A673 (cell line): Measurements from ENCODE around the gene CUX1. TPM values are rescaled to one million over a fixed set of nuclear protein-coding genes. Genes with fewer than 3 reads are reported as not detected.
"Not testable (repeated sequence)": the region's sequence is repeated elsewhere in the genome, so short reads cannot be mapped to it uniquely, and the experiment has no call there.

Source experiments
- BruUV-seq: library from RNA; stranded (reverse); fragments of 400-500 nt; replicated peaks from 2 replicates; lab custom pipeline; 2021; lab: Mats Ljungman, UMichigan
- CTCF ChIA-PET: fragments of 300-600 bp; sonication (Branson Sonifier 250); formaldehyde crosslinking; loops from one replicate; lab custom pipeline; 2022; ENCODE audit warnings: antibody characterized with exemption; lab: Charles Lee
- POLR2A ChIA-PET: fragments of 300-600 bp; sonication (Branson Sonifier 250); formaldehyde crosslinking; loops from one replicate; lab custom pipeline; 2022; ENCODE audit warnings: antibody characterized with exemption; ENCODE audit not compliant: low non-redundant PET; lab: Charles Lee
- DNase-seq: peaks from one replicate; pipeline ENCODE4 v3.0.0-alpha.2; 2015; ENCODE audit warnings: low spot score
- H3K27ac ChIP-seq: fragments of 200-600 bp; sonication (generic); 2 replicates; pipeline ENCODE4 v1.5.1; 2016; ENCODE audit warnings: mixed run types, low read depth, mild to moderate bottlenecking, mixed read lengths, antibody characterized with exemption, low read length; ENCODE audit not compliant: poor library complexity, severe bottlenecking
- H3K27me3 ChIP-seq: fragments of 200-600 bp; sonication (generic); replicated peaks from 2 replicates; pipeline ENCODE4 v1.6.1; 2017; ENCODE audit warnings: mixed run types, low read depth, mild to moderate bottlenecking, mixed read lengths, antibody characterized with exemption, low read length; ENCODE audit not compliant: insufficient read depth, poor library complexity
- H3K36me3 ChIP-seq: fragments of 200-600 bp; sonication (generic); 2 replicates; pipeline ENCODE4 v1.6.1; 2016; ENCODE audit warnings: mixed run types, mild to moderate bottlenecking, mixed read lengths, antibody characterized with exemption, low read length; ENCODE audit not compliant: insufficient read depth, poor library complexity, severe bottlenecking
- H3K4me1 ChIP-seq: fragments of 200-600 bp; sonication (generic); 2 replicates; pipeline ENCODE4 v1.6.1; 2017; ENCODE audit warnings: mixed run types, mild to moderate bottlenecking, mixed read lengths, antibody characterized with exemption, low read length; ENCODE audit not compliant: insufficient read depth, poor library complexity, severe bottlenecking
- H3K4me3 ChIP-seq: fragments of 200-600 bp; sonication (generic); 2 replicates; pipeline ENCODE4 v1.5.1; 2016; ENCODE audit warnings: low read depth, mixed run types, mild to moderate bottlenecking, mixed read lengths, low read length; ENCODE audit not compliant: poor library complexity, severe bottlenecking
- H3K9me3 ChIP-seq: fragments of 200-600 bp; sonication (generic); 2 replicates; pipeline ENCODE4 v1.6.1; 2016; ENCODE audit warnings: mixed run types, low read depth, mild to moderate bottlenecking, mixed read lengths, antibody characterized with exemption, low read length; ENCODE audit not compliant: poor library complexity, severe bottlenecking
- EZH2 ChIP-seq: fragments of 200-600 bp; sonication (generic); IDR thresholded peaks from 2 replicates; pipeline ENCODE4 v1.6.1; 2017; ENCODE audit warnings: borderline replicate concordance, low read depth, mild to moderate bottlenecking, mixed read lengths, antibody characterized with exemption, low read length; ENCODE audit not compliant: poor library complexity, severe bottlenecking
- intact Hi-C: fragments of 100-400 bp; cut with micrococcal nuclease; formaldehyde crosslinking; loops from one replicate; pipeline ENCODE4 v1.10.0; 2022; ENCODE audit not compliant: unreplicated experiment
- total RNA-seq: library from RNA; stranded (reverse); gene quantifications from 2 replicates; pipeline ENCODE4 v1.2.3, GENCODE V29; 2021
- TF ChIP-seq, protein P1 (sequence below): fragments of 300-800, 200-600 bp; sonication (generic); conservative IDR thresholded peaks from 2 replicates; pipeline ENCODE4 v1.5.1; 2017; ENCODE audit warnings: low read depth, mild to moderate bottlenecking, antibody characterized with exemption, low read length, moderate library complexity, mixed read lengths

CUX1 gene
- total RNA-seq, 1 experiment from 2014 or later: 49.4 TPM

GRCh38 chr7:102050864-102051460 lies 233.5 kb downstream of the CUX1 start:
- TF ChIP-seq EZH2: no peak
- TF ChIP-seq, protein P1, sequence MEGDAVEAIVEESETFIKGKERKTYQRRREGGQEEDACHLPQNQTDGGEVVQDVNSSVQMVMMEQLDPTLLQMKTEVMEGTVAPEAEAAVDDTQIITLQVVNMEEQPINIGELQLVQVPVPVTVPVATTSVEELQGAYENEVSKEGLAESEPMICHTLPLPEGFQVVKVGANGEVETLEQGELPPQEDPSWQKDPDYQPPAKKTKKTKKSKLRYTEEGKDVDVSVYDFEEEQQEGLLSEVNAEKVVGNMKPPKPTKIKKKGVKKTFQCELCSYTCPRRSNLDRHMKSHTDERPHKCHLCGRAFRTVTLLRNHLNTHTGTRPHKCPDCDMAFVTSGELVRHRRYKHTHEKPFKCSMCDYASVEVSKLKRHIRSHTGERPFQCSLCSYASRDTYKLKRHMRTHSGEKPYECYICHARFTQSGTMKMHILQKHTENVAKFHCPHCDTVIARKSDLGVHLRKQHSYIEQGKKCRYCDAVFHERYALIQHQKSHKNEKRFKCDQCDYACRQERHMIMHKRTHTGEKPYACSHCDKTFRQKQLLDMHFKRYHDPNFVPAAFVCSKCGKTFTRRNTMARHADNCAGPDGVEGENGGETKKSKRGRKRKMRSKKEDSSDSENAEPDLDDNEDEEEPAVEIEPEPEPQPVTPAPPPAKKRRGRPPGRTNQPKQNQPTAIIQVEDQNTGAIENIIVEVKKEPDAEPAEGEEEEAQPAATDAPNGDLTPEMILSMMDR: no peak
- peaks cover 4% of the 10 kb centered on the region for H3K9me3 ChIP-seq
- BruUV-seq: no TSS peak
- H3K27ac ChIP-seq: no peak overlapping the region
- intact Hi-C loops: no loop called here
- ChIA-PET CTCF (no interaction called here), POLR2A (no interaction called here)
- no peak for DNase-seq
- no peak overlapping the region for H3K4me3 ChIP-seq
- H3K4me1 ChIP-seq: peaks cover 4% of the 10 kb centered on the region
- peaks cover 3% of the 10 kb centered on the region for H3K36me3 ChIP-seq
- H3K27me3 ChIP-seq: no peaks in the 10 kb centered on the region

DNA sequence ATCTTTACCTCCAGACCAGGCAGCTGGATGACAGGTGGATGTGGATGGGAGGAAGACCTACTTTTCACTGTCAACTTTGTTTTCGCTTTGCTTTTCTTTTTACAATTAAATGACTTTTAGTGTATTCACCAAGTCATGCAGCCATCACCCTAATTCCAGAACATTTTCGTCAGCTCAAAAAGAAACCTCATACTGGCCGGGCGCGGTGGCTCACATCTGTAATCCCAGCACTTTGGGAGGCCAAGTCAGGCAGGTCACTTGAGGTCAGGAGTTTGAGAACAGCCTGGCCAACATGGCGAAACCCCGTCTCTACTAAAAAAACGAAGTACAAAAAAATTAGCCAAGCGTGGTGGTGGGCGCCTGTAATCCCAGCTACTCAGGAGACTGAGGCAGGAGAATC lies 234.3 kb downstream of the CUX1 start:
- H3K27ac ChIP-seq, BruUV-seq, H3K4me1 ChIP-seq, H3K27me3 ChIP-seq, POLR2A ChIA-PET, intact Hi-C loops, H3K9me3 ChIP-seq, H3K36me3 ChIP-seq, CTCF ChIA-PET, H3K4me3 ChIP-seq, DNase-seq: not testable (repeated sequence)

- TF ChIP-seq, protein P1: no peak
- no peak for TF ChIP-seq EZH2
- H3K27me3 ChIP-seq: no peaks in the 10 kb centered on the region
- H3K36me3 ChIP-seq: peaks cover 3% of the 10 kb centered on the region
- POLR2A ChIA-PET: no interaction called here
- no peaks in the 10 kb centered on the region for H3K4me1 ChIP-seq
- H3K4me3 ChIP-seq: no peak overlapping the region
- no peak overlapping the region for H3K27ac ChIP-seq
- intact Hi-C loops: no loop called here
- CTCF ChIA-PET: no interaction called here
- no peak for DNase-seq
- H3K9me3 ChIP-seq: peaks cover 4% of the 10 kb centered on the region
- BruUV-seq: no TSS peak
Measured at GRCh38 chr7:102054158-102054557, 236.7 kb downstream of the CUX1 start.
